ENCODE results near the gene NOP56. TPM values are rescaled to one million over a fixed set of nuclear protein-coding genes. Genes with fewer than 3 reads are reported as not detected.

NOP56 gene
- total and polyA plus RNA-seq, 2 donors (not counting 3 experiments of a cell fraction or from before 2014, with no cell fraction given): 151 to 329 TPM

DNA sequence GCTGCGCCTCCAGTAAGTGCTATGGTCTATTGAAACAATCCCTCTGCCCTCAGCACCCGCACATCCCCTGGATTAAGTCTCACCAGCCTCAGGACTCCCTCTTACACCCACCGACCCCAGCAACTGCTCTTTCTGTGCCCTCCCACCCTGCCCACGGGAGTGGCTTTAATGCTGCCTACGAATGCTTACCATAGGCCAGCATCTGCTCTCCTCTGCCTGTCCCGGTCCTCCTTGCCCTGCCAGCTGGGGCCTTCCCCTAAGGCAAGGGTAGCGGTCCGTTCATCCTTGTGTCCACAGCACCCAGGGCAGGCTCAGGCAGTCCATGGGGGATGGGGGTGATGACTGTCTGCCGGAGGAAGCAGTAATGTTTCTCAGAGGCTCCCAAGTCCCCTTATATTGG lies 44.2 kb downstream of the NOP56 start:
- Histone ChIP-seq H3K4me3 (replicated peaks in 1 of 3; ENCODE audit: insufficient read depth in 1 of 3, low read depth in 1 of 3, low read length in 3 of 3) (no peak overlapping the region), H3K9ac (replicated peaks; ENCODE audit: extremely low read depth, insufficient read depth, low read length) (no peak overlapping the region), H4K20me1 (replicated peaks; ENCODE audit: control insufficient read depth, extremely low read depth, insufficient read depth, low read length) (peaks cover 2% of the 10 kb centered on the region), H3K27me3 (ENCODE audit: control insufficient read depth in 2 of 2, insufficient read depth in 2 of 2, low read length in 2 of 2) (peaks cover 37 to 53% of the 10 kb centered on the region in 2 experiments), H3K36me3 (ENCODE audit: control insufficient read depth in 2 of 2, extremely low read depth in 1 of 2, insufficient read depth in 2 of 2, low read length in 2 of 2) (no peaks in the 10 kb centered on the region), H3K27ac (ENCODE audit: insufficient read depth, low read depth, low read length) (no peak overlapping the region), H2AFZ (ENCODE audit: low read depth, low read length) (no peak overlapping the region), H3K4me1 (ENCODE audit: control insufficient read depth, extremely low read depth, insufficient read depth, low read length) (peaks cover 4% of the 10 kb centered on the region), H3K9me1 (replicated peaks; ENCODE audit: control insufficient read depth, extremely low read depth, insufficient read depth, low read length) (no peaks in the 10 kb centered on the region), H3K9me3 (replicated peaks; ENCODE audit: control insufficient read depth, insufficient read depth, low read length) (no peaks in the 10 kb centered on the region), H3K79me2 (ENCODE audit: control insufficient read depth, insufficient read depth, low read length) (no peaks in the 10 kb centered on the region), H3K4me2 (ENCODE audit: insufficient read depth, low read length) (no peak overlapping the region)
- CTCF ChIA-PET: interaction anchor here (1.0 kb wide), 1 partner anchor 8 kb away, joined by 3 read pairs; no protein-coding TSS in a partner anchor
- FAIRE-seq (no peak), DNase-seq (ENCODE audit: low read depth, low spot score) (no peak)
- TF ChIP-seq POLR2AphosphoS5 (IDR thresholded peaks at IDR 0.05; ENCODE audit: insufficient read depth, low read depth, low read length) (no peak), MYC (IDR thresholded peaks at IDR 0.05; ENCODE audit: low read depth, low read length) (no peak), JUN (IDR thresholded peaks at IDR 0.05; ENCODE audit: borderline replicate concordance, insufficient read depth, insufficient read length, low read depth) (no peak), FOS (IDR thresholded peaks at IDR 0.05; ENCODE audit: borderline replicate concordance, insufficient read depth, low read length) (no peak)
- no TSS peak for BruUV-seq (replicated peaks)
- intact Hi-C loops (cut with micrococcal nuclease): no loop called here
- dilution Hi-C loops (cut with MboI; ENCODE audit: extremely low pct_ligation_motif_present, low sequenced_read_pairs): no loop called here
- POLR2A ChIA-PET: no interaction called here

GRCh38 chr20:2697768-2698167 lies 45.3 kb downstream of the NOP56 start:
- H3K4me1 ChIP-seq (ENCODE audit: control insufficient read depth, extremely low read depth, insufficient read depth, low read length): no peaks in the 10 kb centered on the region
- no peak for DNase-seq (ENCODE audit: low read depth, low spot score)
- no TSS peak for BruUV-seq (replicated peaks)
- peaks cover 2% of the 10 kb centered on the region for H4K20me1 ChIP-seq (replicated peaks; ENCODE audit: control insufficient read depth, extremely low read depth, insufficient read depth, low read length)
- H2AFZ ChIP-seq (ENCODE audit: low read depth, low read length): no peak overlapping the region
- no peak overlapping the region for H3K9ac ChIP-seq (replicated peaks; ENCODE audit: extremely low read depth, insufficient read depth, low read length)
- no peaks in the 10 kb centered on the region for H3K36me3 ChIP-seq (ENCODE audit: control insufficient read depth in 2 of 2, extremely low read depth in 1 of 2, insufficient read depth in 2 of 2, low read length in 2 of 2)
- POLR2A ChIA-PET: no interaction called here
- H3K4me3 ChIP-seq (replicated peaks in 1 of 3; ENCODE audit: insufficient read depth in 1 of 3, low read depth in 1 of 3, low read length in 3 of 3): no peak overlapping the region
- TF ChIP-seq MYC (IDR thresholded peaks at IDR 0.05; ENCODE audit: low read depth, low read length) (no peak), GATA2 (IDR thresholded peaks at IDR 0.05; ENCODE audit: insufficient read depth, insufficient read length, low read depth, low read length) (no peak), EZH2 (IDR thresholded peaks at IDR 0.05; ENCODE audit: borderline replicate concordance, low read depth, low read length, severe bottlenecking) (no peak), JUN (IDR thresholded peaks at IDR 0.05; ENCODE audit: borderline replicate concordance, insufficient read depth, insufficient read length, low read depth) (no peak), POLR2A (IDR thresholded peaks at IDR 0.05; ENCODE audit: low read depth, low read length) (no peak), MAX (IDR thresholded peaks at IDR 0.05; ENCODE audit: insufficient read depth, insufficient read length) (no peak), FOS (IDR thresholded peaks at IDR 0.05; ENCODE audit: borderline replicate concordance, insufficient read depth, low read length) (no peak), CTCF (IDR thresholded peaks at IDR 0.05; ENCODE audit: extremely low read depth in 1 of 2, insufficient read depth in 1 of 2, low read depth in 1 of 2, low read length in 2 of 2) (no peak)
- H3K27me3 ChIP-seq (ENCODE audit: control insufficient read depth in 2 of 2, insufficient read depth in 2 of 2, low read length in 2 of 2): peaks cover 34 to 47% of the 10 kb centered on the region in 2 experiments
- intact Hi-C loops (cut with micrococcal nuclease) (no loop called here), dilution Hi-C loops (cut with MboI; ENCODE audit: extremely low pct_ligation_motif_present, low sequenced_read_pairs) (no loop called here)
- no peaks in the 10 kb centered on the region for H3K79me2 ChIP-seq (ENCODE audit: control insufficient read depth, insufficient read depth, low read length)
- H3K4me2 ChIP-seq (ENCODE audit: insufficient read depth, low read length): no peak overlapping the region
- CTCF ChIA-PET: no interaction called here
- H3K27ac ChIP-seq (ENCODE audit: insufficient read depth, low read depth, low read length): no peak overlapping the region
- no peaks in the 10 kb centered on the region for H3K9me3 ChIP-seq (replicated peaks; ENCODE audit: control insufficient read depth, insufficient read depth, low read length)
- no peak for FAIRE-seq
- no peaks in the 10 kb centered on the region for H3K9me1 ChIP-seq (replicated peaks; ENCODE audit: control insufficient read depth, extremely low read depth, insufficient read depth, low read length)

Data from endothelial cell of umbilical vein (primary cell).